GM10266 (cell line): ENCODE data around the gene MEGF11.

ENCODE experiments used
- DNase-seq: peaks from one replicate; pipeline ENCODE4 v3.0.0; 2012; ENCODE audit errors: extremely low spot score
- CTCF ChIP-seq: IDR thresholded peaks from 2 replicates; pipeline ENCODE4 v1.5.1; 2012; ENCODE audit warnings: mild to moderate bottlenecking, low read depth; ENCODE audit not compliant: control insufficient read depth, insufficient read depth; ENCODE audit errors: missing control alignments

MEGF11 gene

GRCh38 chr15:66151809-66152208, 101.7 kb downstream of the MEGF11 start:
- DNase-seq: no peak

GRCh38 chr15:66149871-66150270, 103.7 kb downstream of the MEGF11 start:
- DNase-seq: no peak
- TF ChIP-seq CTCF: no peak

More at GRCh38 chr15:66151809-66152208, 101.7 kb downstream of the MEGF11 start:
- no peak for TF ChIP-seq CTCF

- no peak for TF ChIP-seq CTCF
- no peak for DNase-seq
Measured at GRCh38 chr15:66148187-66148586, 105.4 kb downstream of the MEGF11 start.

GRCh38 chr15:66147440-66147839, 106.1 kb downstream of the MEGF11 start:
- DNase-seq: no peak
- no peak for TF ChIP-seq CTCF

GRCh38 chr15:66145726-66146182, 107.8 kb downstream of the MEGF11 start:
- DNase-seq: no peak
- TF ChIP-seq CTCF: no peak

- no peak for TF ChIP-seq CTCF
- no peak for DNase-seq
Measured at GRCh38 chr15:66144978-66145725, 108.4 kb downstream of the MEGF11 start.

GRCh38 chr15:66142285-66142684, 111.3 kb downstream of the MEGF11 start:
- DNase-seq: no peak
- no peak for TF ChIP-seq CTCF
